ENCODE data around the gene SFRP2. TPM values are rescaled to one million over a fixed set of nuclear protein-coding genes. Genes with fewer than 3 reads are reported as not detected.

Gene SFRP2
- total RNA-seq, 1 experiment from 2014 or later: 0.26 TPM

- ChIA-PET CTCF (no interaction called here), POLR2A (no interaction called here)
- no peak for ATAC-seq
- no peaks in the 10 kb centered on the region; the same call in 1 of the 2 replicates for H3K36me3 ChIP-seq (ENCODE audit: control insufficient read depth, insufficient read depth, low read length)
- no peaks in the 10 kb centered on the region for H3K9me3 ChIP-seq (ENCODE audit: control insufficient read depth, insufficient read depth, low read depth, low read length)
- in situ Hi-C loops (cut with HindIII; ENCODE audit: low pct_unique_long_range_greater_than_20kb, low sequenced_read_pairs) (no loop called here), intact Hi-C loops (cut with micrococcal nuclease; ENCODE audit: unreplicated experiment) (no loop called here)
- H3K27me3 ChIP-seq (ENCODE audit: control insufficient read depth, insufficient read depth, low read length): no peaks in the 10 kb centered on the region
- no peak overlapping the region for H3K4me3 ChIP-seq (ENCODE audit: low read depth in 2 of 2, low read length in 2 of 2)
- no peak for TF ChIP-seq CTCF (IDR thresholded peaks at IDR 0.05)
- no peak for TF ChIP-seq POLR2AphosphoS5 (IDR thresholded peaks at IDR 0.05; ENCODE audit: low read depth, low read length)
- no peak for TF ChIP-seq SIN3A (IDR thresholded peaks at IDR 0.05; ENCODE audit: borderline replicate concordance, insufficient read depth, low read depth, low read length)
- TF ChIP-seq REST (IDR thresholded peaks at IDR 0.05; ENCODE audit: insufficient read depth in 1 of 2, low read depth in 2 of 2, low read length in 1 of 2): no peak
- TF ChIP-seq TCF7L2 (IDR thresholded peaks at IDR 0.05; ENCODE audit: low read depth, low read length): no peak
- no peaks in the 10 kb centered on the region for H3K4me1 ChIP-seq (ENCODE audit: control insufficient read depth, insufficient read depth, low read length)
- DNase-seq (ENCODE audit: low read depth, low spot score): no peak
- H3K27ac ChIP-seq (ENCODE audit: low read length): no peak overlapping the region
- no TSS peak for BruUV-seq (replicated peaks)
Measured at GRCh38 chr4:153778383-153778782, 10.5 kb downstream of the SFRP2 start.

- Histone ChIP-seq H3K4me1 (ENCODE audit: control insufficient read depth, insufficient read depth, low read length) (no peaks in the 10 kb centered on the region), H3K36me3 (ENCODE audit: control insufficient read depth, insufficient read depth, low read length) (no peaks in the 10 kb centered on the region; the same call in 1 of the 2 replicates), H3K27ac (ENCODE audit: low read length) (no peak overlapping the region), H3K9me3 (ENCODE audit: control insufficient read depth, insufficient read depth, low read depth, low read length) (no peaks in the 10 kb centered on the region), H3K4me3 (ENCODE audit: low read depth in 2 of 2, low read length in 2 of 2) (no peak overlapping the region), H3K27me3 (ENCODE audit: control insufficient read depth, insufficient read depth, low read length) (no peaks in the 10 kb centered on the region)
- ChIA-PET POLR2A (no interaction called here), CTCF (no interaction called here)
- no peak for DNase-seq (ENCODE audit: low read depth, low spot score)
- TF ChIP-seq TCF7L2 (IDR thresholded peaks at IDR 0.05; ENCODE audit: low read depth, low read length) (no peak), REST (IDR thresholded peaks at IDR 0.05; ENCODE audit: insufficient read depth in 1 of 2, low read depth in 2 of 2, low read length in 1 of 2) (no peak), POLR2AphosphoS5 (IDR thresholded peaks at IDR 0.05; ENCODE audit: low read depth, low read length) (no peak), SIN3A (IDR thresholded peaks at IDR 0.05; ENCODE audit: borderline replicate concordance, insufficient read depth, low read depth, low read length) (no peak), CTCF (IDR thresholded peaks at IDR 0.05) (no peak)
- intact Hi-C loops (cut with micrococcal nuclease; ENCODE audit: unreplicated experiment): no loop called here
- in situ Hi-C loops (cut with HindIII; ENCODE audit: low pct_unique_long_range_greater_than_20kb, low sequenced_read_pairs): no loop called here
- BruUV-seq (replicated peaks): no TSS peak
- ATAC-seq: no peak
Measured at GRCh38 chr4:153777421-153777820, 11.5 kb downstream of the SFRP2 start.
